Measurements from ENCODE around the gene CDR2L.
"Not testable (repeated sequence)": the region's sequence is repeated elsewhere in the genome, so short reads cannot be mapped to it uniquely, and the experiment has no call there.

The CDR2L gene

DNA sequence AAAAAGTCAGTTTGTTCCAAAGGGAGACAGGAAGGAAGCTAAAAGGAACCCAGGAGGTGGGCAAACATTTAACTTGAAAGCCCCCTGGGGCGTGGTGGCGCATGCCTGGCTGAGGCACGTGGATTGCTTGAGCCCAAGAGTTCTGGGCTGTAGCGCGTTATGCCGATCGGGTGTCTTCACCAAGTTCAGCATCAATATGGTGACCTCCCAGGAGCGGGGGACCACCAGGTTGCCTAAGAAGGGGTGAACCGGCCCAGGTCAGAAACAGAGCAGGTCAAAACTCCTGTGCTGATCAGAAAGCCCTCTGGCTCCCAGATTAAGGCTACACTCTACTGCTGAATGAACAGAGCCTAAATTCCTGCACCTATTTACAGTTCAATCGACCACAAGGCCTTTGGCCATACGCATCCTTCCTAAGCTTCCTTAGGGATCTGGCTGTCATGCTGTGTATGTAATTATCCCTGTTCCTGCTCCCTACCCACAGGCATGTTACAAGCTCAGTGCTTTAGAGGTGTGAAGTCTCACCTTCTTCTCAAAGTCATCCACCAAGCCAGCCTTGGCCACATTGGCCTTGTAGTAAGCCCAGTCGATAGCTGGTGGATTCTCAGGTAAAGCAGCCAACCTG lies 54.3 kb downstream of the CDR2L start:
- no peak for DNase-seq (ENCODE audit: low read depth in 2 of 2)

DNA sequence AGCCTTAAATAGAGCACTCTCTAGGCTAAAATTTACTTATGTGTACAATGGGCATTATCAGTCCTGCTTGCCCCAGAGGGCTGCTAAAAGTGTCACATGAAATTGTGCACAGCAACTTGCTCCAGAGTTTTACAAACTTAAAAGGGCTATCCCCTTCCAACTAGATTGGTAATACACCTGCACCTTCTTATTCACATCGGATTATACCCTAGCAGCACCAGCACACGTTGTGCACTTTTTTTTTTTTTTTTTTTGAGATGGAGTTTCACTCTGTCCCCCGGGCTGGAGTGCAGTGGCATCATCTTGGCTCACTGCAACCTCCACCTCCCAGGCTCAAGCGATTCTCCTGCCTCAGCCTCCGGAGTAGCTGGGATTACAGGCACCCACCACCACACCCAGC lies 56.4 kb downstream of the CDR2L start:
- not testable (repeated sequence) for DNase-seq (ENCODE audit: low read depth in 2 of 2)

DNA sequence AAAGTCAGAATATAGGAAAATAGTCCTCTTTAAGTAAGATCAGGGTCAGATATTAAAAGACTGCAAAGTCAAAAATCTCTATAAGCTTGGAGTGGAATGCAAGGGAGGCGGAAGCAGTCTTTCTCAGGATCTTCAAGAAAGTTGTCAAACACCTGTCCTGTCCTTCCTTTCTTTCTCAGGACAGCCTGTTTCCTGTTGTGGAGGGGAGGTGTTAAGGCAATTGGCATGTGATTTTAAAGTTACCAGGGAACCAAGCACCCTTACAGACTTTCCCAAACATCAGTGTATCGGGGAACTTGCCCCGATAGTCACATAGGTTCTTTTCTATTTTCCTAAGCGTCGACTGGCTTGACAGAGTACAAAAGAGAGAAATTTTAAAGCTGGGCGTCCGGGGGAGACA lies 57.3 kb downstream of the CDR2L start:
- DNase-seq (ENCODE audit: low read depth in 2 of 2) = no peak

DNA sequence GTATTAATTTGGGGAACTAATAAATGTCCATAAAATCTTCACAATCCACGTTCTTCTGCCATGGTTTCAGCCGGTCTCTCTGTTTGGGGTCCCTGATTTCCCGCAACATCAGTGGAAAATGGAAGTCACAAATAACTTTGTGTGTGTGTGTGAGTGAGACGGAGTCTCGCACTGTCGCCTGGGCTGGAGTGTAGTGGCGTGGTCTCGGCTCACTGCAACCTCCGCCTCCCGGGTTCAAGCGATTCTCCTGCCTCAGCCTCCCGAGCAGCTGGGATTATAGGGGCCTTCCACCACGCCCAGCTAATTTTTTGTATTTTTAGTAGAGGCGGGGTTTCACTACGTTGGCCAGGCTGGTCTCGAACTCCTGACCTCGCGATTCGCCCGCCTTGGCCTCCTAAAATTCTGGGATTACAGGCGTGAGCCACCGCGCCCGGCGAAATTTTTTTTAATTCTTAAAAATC lies 58.5 kb downstream of the CDR2L start:
- not testable (repeated sequence) for DNase-seq (ENCODE audit: low read depth in 2 of 2)

DNA sequence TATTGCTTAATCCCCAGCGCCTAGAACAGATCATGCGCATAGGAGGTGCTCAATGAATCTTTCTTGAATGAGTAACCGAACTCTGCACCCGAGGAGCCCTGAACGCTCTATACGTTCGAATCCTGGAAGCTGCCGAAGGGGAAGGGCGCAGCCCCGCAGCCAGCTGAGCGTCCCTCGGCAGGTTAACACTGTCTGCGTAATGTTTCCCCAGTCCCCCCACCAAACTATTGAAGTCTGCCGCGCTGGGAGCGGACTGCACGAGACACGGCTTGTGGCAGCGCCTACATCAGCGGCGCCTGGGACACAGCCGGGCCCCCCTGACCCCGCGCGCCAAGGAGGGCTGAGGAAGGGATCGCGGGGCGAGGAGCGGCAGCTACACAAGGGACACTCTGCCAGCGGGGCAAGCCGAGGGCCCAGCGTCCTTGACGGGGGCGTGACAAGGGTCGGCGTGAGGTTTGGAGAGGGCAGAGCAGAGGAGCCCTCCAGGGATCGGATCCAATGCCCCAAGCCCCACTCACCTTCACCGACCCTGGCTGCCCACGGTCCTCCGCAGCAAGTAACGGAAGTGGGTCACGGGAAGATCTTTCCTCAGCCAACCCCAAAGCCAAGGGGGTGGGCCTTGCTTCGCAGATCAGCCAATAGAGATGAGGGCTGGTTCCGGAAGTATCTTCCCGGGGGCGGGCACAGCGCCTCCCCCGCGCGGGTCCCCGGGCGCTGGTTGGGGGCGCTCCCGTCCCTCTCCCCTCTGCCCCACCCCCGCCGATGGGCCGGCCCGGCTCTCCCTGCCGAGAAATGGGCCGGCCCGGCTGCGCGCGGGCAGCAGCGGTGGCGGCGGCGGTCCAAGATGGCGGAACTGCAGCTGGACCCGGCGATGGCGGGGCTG lies 59.2 kb downstream of the CDR2L start, which contains the start of the genes ATP5PD and KCTD2:
ATP5PD (minus strand) TSS at position 563 of the 883 bp plus-strand sequence. CDS start 4,319 bp downstream, outside the sequence.
KCTD2 (plus strand) TSS at position 819 of the 883 bp plus-strand sequence; CDS start at position 845, 26 bp downstream.
- DNase-seq (ENCODE audit: low read depth in 2 of 2) = peak; percentile 88 to 94

DNA sequence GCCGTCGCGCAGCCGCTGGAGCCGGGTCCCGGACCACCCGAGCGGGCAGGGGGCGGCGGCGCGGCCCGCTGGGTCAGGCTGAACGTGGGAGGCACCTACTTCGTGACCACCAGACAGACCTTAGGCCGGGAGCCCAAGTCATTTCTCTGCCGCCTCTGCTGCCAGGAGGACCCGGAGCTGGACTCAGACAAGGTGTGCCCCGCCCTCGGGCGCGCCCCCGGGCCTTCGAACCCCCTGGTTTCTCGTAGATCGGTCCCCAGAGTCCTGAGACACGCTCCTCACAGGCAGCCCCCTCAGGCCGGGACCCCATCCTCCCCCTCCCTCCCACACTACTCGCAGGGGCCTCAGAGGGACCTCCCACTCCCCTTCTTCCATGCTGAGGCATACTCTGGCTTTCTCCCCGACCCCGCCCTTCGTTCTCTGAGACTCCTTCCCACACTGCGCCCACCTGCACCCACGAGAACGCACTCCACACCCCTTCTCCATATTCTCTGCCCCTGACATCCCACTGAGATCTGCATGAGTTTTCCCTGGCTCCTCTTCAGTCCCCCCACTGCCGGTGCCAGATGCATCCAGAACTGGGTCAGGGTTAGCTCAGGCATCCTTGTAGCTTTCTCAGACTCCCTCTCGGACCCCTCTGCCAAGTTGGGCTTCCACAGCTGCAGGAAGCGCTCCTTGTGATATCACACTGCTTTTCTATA lies 60.1 kb downstream of the CDR2L start:
- DNase-seq (ENCODE audit: low read depth in 2 of 2) = peak in 1 of 2 donors; percentile 25

DNA sequence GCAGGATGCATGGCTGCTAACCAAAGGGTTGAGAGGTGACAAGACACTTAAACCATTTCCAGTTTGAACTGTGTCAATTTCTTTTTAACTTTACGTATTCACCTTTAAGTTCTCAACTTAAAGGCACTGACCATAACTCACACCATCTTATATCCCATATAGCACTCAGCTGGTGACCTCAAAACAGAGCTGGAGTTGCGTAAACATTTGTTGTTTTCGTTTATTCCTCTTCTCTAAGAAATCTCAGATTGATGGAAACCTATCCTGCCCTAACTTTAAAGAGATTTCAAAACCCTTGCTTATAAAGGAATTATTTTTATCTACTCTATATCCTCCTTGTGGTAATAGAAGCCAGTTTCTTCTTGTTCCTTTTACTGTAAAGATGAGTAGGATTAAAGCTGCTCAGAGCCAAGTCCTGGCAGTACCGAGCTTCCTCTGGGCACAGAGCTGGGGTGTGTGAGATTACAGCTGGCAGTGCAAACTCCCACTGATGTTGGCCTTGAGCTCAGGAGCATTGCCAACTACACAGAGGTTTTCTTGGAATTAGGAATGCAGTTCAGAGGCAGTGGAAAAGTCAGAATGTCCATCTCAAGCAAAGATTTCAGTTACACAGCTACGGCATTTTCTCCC lies 60.9 kb downstream of the CDR2L start:
- DNase-seq (ENCODE audit: low read depth in 2 of 2) = no peak

DNA sequence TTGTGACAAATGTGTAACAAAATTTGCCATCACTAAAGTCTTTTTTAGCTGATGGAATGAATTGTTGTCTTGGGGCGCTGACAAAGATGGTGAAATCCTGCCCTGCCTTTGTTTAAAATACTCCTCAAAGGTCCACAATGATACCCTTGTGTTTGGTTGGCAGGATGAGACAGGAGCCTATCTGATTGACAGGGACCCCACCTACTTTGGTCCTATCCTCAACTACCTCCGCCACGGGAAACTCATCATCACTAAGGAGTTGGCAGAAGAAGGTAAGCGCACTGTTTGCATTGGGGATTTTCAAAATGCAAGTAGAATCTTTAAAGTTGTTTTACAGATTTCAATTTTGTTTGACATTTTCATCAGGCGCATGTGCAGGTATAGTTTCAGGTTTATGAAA lies 61.6 kb downstream of the CDR2L start:
- DNase-seq (ENCODE audit: low read depth in 2 of 2) = no peak

DNA sequence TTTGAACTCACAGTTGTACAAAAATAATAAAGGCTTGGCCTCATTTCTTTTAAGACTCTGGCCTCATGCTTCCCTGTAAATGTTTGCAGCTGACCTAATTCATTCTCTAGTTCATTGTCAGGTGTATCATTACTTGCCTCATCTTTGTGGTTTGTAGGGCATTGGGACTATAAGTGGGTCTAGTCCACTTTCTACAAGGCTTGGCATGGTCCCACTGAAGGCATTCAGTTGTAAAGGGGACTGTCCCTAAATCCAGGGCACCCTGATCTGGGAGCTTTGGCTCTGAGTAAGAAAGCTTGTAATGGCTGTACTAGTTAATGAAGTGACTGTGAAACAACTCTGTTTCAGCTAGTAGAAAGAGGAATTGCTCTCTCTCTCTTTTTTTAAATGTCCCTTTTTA lies 62.3 kb downstream of the CDR2L start:
- no peak for DNase-seq (ENCODE audit: low read depth in 2 of 2)

DNA sequence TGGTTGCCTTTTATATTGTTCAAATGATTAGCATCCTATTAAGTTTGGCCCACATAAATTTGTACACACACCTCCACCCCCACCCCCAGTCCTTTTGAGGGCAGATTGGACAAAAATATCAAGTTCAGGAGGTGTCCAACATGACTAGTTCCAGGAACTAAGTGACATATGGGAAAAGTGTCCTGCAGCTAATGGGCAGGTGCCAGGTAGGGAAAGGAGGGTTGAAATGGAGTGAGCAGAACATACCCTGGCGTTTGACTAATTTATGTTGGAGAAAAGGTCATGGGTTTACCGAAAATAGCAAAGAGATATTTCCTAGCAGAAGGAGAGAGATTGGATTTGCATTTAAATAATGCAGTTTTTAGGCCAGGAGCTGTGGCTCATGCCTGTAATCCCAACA lies 64.5 kb downstream of the CDR2L start:
- no peak for DNase-seq (ENCODE audit: low read depth in 2 of 2)
